ENCODE data around the gene SETD7.

The SETD7 gene

GRCh38 chr4:139556724-139557555, 921 bp upstream of the SETD7 start:
- TF ChIP-seq ISL1 (CRISPR knock-in tag; IDR thresholded peaks at IDR 0.05) (no peak), ZFP30 (CRISPR knock-in tag; IDR thresholded peaks at IDR 0.05) (no peak), ZNF565 (CRISPR knock-in tag; conservative IDR thresholded peaks at IDR 0.05; ENCODE audit: low read depth) (no peak), TOX (CRISPR knock-in tag; IDR thresholded peaks at IDR 0.05; ENCODE audit: borderline replicate concordance) (no peak), ZNF70 (CRISPR knock-in tag; IDR thresholded peaks at IDR 0.05) (no peak), ZNF8 (CRISPR knock-in tag; IDR thresholded peaks at IDR 0.05) (no peak), CSDC2 (CRISPR knock-in tag; IDR thresholded peaks at IDR 0.05) (no peak), ZC3H10 (CRISPR knock-in tag; IDR thresholded peaks at IDR 0.05) (no peak), ARNTL (CRISPR knock-in tag; IDR thresholded peaks at IDR 0.05; ENCODE audit: borderline replicate concordance, low read depth) (no peak), BACH2 (CRISPR knock-in tag; IDR thresholded peaks at IDR 0.05; ENCODE audit: borderline replicate concordance) (no peak), POU6F1 (CRISPR knock-in tag; IDR thresholded peaks at IDR 0.05; ENCODE audit: borderline replicate concordance, low read depth) (no peak)
- TF ChIP-seq, protein P1, sequence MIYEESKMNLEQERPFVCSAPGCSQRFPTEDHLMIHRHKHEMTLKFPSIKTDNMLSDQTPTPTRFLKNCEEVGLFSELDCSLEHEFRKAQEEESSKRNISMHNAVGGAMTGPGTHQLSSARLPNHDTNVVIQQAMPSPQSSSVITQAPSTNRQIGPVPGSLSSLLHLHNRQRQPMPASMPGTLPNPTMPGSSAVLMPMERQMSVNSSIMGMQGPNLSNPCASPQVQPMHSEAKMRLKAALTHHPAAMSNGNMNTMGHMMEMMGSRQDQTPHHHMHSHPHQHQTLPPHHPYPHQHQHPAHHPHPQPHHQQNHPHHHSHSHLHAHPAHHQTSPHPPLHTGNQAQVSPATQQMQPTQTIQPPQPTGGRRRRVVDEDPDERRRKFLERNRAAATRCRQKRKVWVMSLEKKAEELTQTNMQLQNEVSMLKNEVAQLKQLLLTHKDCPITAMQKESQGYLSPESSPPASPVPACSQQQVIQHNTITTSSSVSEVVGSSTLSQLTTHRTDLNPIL (CRISPR knock-in tag; IDR thresholded peaks at IDR 0.05; ENCODE audit: low read depth): no peak
- TF ChIP-seq, protein P2, sequence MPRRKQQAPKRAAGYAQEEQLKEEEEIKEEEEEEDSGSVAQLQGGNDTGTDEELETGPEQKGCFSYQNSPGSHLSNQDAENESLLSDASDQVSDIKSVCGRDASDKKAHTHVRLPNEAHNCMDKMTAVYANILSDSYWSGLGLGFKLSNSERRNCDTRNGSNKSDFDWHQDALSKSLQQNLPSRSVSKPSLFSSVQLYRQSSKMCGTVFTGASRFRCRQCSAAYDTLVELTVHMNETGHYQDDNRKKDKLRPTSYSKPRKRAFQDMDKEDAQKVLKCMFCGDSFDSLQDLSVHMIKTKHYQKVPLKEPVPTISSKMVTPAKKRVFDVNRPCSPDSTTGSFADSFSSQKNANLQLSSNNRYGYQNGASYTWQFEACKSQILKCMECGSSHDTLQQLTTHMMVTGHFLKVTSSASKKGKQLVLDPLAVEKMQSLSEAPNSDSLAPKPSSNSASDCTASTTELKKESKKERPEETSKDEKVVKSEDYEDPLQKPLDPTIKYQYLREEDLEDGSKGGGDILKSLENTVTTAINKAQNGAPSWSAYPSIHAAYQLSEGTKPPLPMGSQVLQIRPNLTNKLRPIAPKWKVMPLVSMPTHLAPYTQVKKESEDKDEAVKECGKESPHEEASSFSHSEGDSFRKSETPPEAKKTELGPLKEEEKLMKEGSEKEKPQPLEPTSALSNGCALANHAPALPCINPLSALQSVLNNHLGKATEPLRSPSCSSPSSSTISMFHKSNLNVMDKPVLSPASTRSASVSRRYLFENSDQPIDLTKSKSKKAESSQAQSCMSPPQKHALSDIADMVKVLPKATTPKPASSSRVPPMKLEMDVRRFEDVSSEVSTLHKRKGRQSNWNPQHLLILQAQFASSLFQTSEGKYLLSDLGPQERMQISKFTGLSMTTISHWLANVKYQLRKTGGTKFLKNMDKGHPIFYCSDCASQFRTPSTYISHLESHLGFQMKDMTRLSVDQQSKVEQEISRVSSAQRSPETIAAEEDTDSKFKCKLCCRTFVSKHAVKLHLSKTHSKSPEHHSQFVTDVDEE (CRISPR knock-in tag; IDR thresholded peaks at IDR 0.05): no peak
- peak; percentile 43 for ATAC-seq

DNA sequence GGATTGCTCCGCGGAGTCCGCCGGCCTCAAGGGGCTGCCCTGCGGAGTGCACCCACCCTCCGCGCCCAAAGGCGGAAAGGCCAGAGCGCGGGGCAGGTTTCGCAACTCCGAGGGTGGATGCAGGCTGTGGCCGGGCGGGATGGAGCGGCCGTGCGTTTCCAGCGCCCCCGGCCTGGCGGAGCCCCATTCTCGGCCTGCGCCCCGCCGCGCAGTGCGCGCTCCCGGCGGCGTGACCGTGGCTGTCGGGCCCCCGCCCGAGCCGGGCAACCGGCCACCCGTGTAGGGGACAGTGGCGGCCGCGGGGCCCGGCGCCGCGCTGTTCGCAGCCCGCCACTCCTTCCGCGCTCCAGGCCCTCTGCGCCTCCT, 331 bp downstream of the SETD7 start:
- TF ChIP-seq PATZ1 (CRISPR knock-in tag; IDR thresholded peaks at IDR 0.05; ENCODE audit: borderline replicate concordance): no peak
- no peak for TF ChIP-seq ISL1 (CRISPR knock-in tag; IDR thresholded peaks at IDR 0.05)
- no peak for TF ChIP-seq ZC3H10 (CRISPR knock-in tag; IDR thresholded peaks at IDR 0.05)
- TF ChIP-seq, protein P1 (CRISPR knock-in tag; IDR thresholded peaks at IDR 0.05; ENCODE audit: low read depth): no peak
- no peak for TF ChIP-seq TOX (CRISPR knock-in tag; IDR thresholded peaks at IDR 0.05; ENCODE audit: borderline replicate concordance)
- TF ChIP-seq ZNF8 (CRISPR knock-in tag; IDR thresholded peaks at IDR 0.05): no peak
- TF ChIP-seq ZNF565 (CRISPR knock-in tag; conservative IDR thresholded peaks at IDR 0.05; ENCODE audit: low read depth): no peak
- TF ChIP-seq, protein P2 (CRISPR knock-in tag; IDR thresholded peaks at IDR 0.05): no peak
- no peak for TF ChIP-seq OSR1 (CRISPR knock-in tag; IDR thresholded peaks at IDR 0.05)
- TF ChIP-seq ZNF70 (CRISPR knock-in tag; IDR thresholded peaks at IDR 0.05): no peak
- no peak for TF ChIP-seq POU6F1 (CRISPR knock-in tag; IDR thresholded peaks at IDR 0.05; ENCODE audit: borderline replicate concordance, low read depth)
- TF ChIP-seq TCF4 (CRISPR knock-in tag; IDR thresholded peaks at IDR 0.05; ENCODE audit: borderline replicate concordance): no peak
- TF ChIP-seq ZFP3 (CRISPR knock-in tag; IDR thresholded peaks at IDR 0.05): no peak
- no peak for TF ChIP-seq SNAI2 (CRISPR knock-in tag; IDR thresholded peaks at IDR 0.05)
- peak; percentile 12 for ATAC-seq
